NCI-H524 (cell line): ENCODE results near the gene VSNL1.

Source experiments
- DNase-seq, 2 experiments: peaks; one replicate each; lab custom pipeline; 2025; lab: John Stamatoyannopoulos, UW

The VSNL1 gene

GRCh38 chr2:17614174-17614930, 73.9 kb downstream of the VSNL1 start:
- DNase-seq = no peak

DNA sequence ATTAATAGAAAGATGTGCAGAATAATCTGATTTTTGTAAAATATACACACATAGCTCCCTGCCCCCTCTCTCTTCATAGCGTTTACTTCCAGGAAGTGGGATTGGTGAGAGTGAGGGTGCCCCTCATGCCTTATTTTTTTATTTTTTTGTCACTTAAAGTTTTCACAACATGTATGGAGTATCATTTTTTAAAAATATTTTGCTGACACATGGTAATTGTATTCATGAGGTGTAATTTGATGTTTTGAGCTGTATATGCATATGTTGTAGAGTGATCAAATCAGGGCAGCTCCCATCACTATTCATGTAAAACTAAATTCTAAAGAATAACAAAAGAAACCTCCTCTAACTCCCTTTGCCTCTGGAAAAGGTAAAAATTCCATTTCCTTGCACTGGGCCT, 74.7 kb downstream of the VSNL1 start:
- no peak for DNase-seq

- no peak for DNase-seq
Measured at GRCh38 chr2:17615728-17616351, 75.3 kb downstream of the VSNL1 start.

- no peak for DNase-seq
Measured at GRCh38 chr2:17616405-17616804, 75.9 kb downstream of the VSNL1 start.

DNA sequence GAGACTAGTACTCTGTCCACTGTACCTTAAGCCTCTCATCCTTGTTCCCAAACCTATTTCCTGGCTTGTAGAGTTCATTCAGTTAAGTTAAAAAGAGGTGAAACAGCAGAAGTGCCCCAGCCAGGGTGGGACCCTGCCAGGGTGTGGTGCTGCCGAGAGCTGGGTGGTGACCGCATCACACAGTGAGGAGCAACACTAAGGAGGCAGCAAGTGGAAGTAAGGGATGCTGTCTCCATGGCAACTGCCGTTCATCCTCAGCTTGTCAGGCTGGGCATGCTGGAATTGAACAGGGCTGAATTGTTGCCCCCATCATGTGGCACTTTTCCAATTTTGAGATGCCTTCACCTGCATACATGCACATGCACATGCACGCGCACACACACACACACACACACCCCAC, 77.0 kb downstream of the VSNL1 start:
- DNase-seq = peak in 1 of 2 experiments; percentile 44

GRCh38 chr2:17617955-17618354, 77.5 kb downstream of the VSNL1 start:
- no peak for DNase-seq

- peak; percentile 38 to 65 for DNase-seq
Measured at GRCh38 chr2:17620280-17620679, 79.8 kb downstream of the VSNL1 start.

- no peak for DNase-seq
Measured at GRCh38 chr2:17620841-17621240, 80.3 kb downstream of the VSNL1 start.

GRCh38 chr2:17621781-17622180, 81.3 kb downstream of the VSNL1 start:
- DNase-seq = no peak

DNA sequence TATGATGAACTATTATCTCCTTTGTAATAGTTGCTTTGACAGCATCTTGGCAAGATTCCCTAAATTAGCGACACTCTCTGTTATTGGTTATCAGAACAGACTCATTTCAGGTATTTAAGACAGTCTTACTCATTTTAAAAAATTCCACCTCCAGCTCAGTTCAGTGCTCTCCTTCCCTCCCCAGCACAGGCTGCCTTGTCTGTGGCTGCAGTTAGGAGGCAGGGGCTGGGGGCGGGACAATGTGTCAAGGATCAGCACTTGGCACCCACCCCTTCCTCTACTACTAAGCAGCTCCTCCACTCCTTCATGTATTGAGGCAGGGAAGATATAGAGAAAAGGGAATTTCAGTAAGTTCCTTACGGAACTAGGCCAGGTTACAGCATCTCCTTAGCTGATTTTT, 85.0 kb downstream of the VSNL1 start:
- no peak for DNase-seq

- DNase-seq = no peak
Measured at GRCh38 chr2:17626986-17627385, 86.5 kb downstream of the VSNL1 start.

GRCh38 chr2:17627434-17627833, 86.9 kb downstream of the VSNL1 start:
- no peak for DNase-seq

DNA sequence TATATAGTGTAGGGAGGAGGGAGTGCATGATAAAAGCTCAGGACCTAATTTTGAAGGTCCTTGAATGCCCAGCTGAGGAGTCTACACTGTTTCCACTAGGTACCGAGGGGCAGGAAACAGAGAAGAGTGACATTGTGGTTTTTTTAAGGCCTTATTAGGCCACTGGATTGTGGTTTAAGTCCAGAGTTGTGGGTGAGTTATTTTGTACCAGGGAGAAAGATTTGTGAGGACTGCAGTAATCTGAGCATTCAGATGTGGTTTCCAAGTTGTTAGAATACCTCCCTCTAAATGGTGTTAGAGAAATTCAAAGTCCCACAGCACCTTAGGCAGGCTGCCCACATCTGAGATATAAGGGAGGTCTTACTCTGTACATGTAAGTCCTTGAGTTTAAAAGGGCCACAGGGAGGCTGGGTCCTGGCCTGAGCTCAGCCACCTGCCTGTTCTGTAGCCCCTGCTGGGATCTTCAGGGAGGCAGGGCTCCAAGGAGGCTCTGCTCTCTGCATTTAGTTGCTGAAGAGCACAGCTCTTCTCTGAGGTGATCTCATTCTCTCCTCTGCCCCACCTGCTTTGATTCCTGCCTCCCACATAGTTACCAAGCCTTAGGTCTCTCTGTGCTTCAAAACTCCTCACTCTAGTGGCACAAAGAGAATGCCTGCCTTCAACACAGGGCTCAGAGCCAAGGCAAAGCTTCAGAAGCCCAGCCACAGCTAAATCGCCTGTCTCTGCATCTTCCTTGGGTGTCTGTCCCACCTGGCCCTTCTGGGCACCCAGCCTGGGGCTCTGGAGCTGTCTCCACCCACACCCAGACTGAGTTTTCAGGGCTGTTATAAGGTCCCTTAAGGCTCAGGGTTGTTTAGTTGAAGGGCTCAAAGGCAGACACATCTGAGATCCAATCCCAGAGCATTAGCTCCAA, 88.1 kb downstream of the VSNL1 start:
- DNase-seq = no peak

DNA sequence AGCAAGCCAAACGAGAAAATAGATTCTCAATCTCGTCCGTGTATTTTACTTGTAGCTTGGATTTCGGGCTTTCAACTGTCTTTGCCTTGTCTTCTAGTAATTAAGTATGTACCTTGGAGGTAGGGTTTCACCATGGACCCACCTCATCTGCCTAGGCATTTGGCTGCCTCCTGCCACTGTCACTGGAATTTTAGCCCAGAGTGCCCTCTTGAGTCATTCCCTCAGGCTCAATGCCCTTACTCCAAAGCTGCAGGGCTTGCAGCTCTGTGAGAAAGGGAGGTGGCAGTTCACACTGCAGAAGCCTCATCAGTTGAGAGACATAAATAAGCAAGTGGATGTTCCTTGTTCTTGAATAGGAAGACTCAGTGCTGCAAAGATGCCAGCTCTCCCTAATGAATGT, 89.6 kb downstream of the VSNL1 start:
- no peak for DNase-seq

- peak; percentile 7 to 45 for DNase-seq
Measured at GRCh38 chr2:17634997-17635396, 94.5 kb downstream of the VSNL1 start.

DNA sequence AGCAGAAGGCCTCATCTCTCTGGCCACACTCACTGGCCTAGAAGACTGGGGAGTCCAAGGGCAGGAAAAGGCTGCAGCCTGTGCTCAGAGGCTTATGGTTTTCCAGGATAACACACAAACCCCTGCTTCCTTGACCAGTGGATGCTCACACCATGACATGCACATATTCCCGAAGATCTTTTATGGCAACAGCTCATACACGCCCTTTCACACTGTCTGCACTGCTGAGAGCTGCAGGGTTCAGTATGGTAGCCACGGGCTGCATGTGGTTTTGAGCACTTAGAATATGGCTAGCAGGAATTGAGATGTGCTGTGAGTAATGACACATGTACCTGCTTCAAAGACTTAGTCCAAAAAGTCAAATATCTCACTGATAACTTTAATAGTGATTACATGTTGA, 95.8 kb downstream of the VSNL1 start:
- no peak for DNase-seq

GRCh38 chr2:17637131-17637906, 96.8 kb downstream of the VSNL1 start:
- DNase-seq = no peak

GRCh38 chr2:17638196-17638743, 97.8 kb downstream of the VSNL1 start:
- no peak for DNase-seq

DNA sequence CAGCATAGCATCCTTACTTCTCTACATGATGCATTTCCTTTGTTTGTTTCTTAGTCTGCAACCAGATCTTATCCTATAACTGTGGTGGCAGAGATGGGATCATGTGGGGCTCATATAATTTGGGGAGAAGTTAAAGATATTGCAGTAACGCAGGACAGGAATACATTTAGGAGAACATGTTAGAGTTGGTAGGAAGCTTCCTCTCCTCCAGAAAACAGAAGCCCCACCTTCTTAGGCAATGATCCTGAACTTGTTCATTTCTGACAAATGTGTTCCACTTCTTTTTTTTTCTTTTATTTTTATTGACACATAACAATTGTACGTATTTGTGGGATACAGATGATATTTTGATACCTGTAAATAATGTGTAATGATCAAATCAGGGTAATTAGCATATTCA, 99.9 kb downstream of the VSNL1 start:
- DNase-seq = no peak

DNA sequence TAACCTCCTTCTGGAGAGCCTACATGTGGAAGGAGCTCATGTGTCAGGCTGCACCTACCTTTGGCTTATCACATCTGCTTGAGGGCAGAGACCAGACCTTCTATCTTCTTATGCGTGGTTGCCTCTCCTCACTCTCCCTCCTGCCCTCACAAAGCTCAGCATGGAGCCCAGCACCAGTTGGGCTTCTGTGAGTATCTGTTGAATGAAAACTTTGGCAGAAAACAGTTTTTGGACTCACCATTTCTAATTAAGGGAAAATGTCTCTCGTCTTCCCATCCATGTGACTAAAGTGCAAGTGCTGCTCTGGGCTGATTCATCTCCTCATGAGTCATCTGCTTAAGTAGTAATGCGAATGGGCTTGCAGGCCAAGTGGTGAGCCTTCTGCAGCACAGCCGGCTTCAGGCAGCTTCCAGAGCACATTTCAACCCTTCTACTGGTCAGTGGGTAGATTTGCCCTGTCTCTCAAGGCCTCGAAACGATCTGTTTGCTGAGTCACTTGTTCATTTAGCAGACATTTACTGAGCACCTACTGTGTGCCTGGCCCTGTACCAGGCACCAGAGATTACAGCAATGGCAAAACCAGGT, 102.6 kb downstream of the VSNL1 start:
- no peak for DNase-seq

GRCh38 chr2:17644997-17645720, 104.7 kb downstream of the VSNL1 start:
- DNase-seq = no peak
